Subcutaneous abdominal adipose tissue (tissue), 5 donors: Measurements from ENCODE around the gene AFDN.
A peak's percentile ranks its signal among the peaks of the same experiment; 100 is the strongest.

Experiments used
- H3K27ac ChIP-seq: one replicate; pipeline ENCODE4 v1.7.0; 2013; ENCODE audit warnings: low read depth, mild to moderate bottlenecking, inconsistent platforms, low read length, moderate library complexity
- H3K27me3 ChIP-seq, 5 donors: one replicate each; pipeline ENCODE4 v1.7.0; 2013; ENCODE audit warnings: low read length in 5 of 5, inconsistent platforms in 1 of 5; ENCODE audit not compliant: control insufficient read depth in 5 of 5, insufficient read depth in 4 of 5
- H3K36me3 ChIP-seq, 5 donors: one replicate each; pipeline ENCODE4 v1.7.0; 2013; ENCODE audit warnings: low read length in 5 of 5; ENCODE audit not compliant: control insufficient read depth in 5 of 5, insufficient read depth in 5 of 5
- H3K4me1 ChIP-seq, 5 donors: one replicate each; pipeline ENCODE4 v1.7.0; 2013; ENCODE audit warnings: low read length in 5 of 5, mild to moderate bottlenecking in 3 of 5, moderate library complexity in 1 of 5; ENCODE audit not compliant: control insufficient read depth in 5 of 5, insufficient read depth in 5 of 5
- H3K4me3 ChIP-seq, 5 donors: one replicate each; pipeline ENCODE4 v1.7.0; 2013; ENCODE audit warnings: low read length in 5 of 5, low read depth in 1 of 5
- H3K9ac ChIP-seq, 5 donors: one replicate each; pipeline ENCODE4 v1.7.0; 2013; ENCODE audit warnings: low read length in 5 of 5, mild to moderate bottlenecking in 4 of 5, moderate library complexity in 3 of 5
- H3K9me3 ChIP-seq, 5 donors: one replicate each; pipeline ENCODE4 v1.7.0; 2013; ENCODE audit warnings: low read length in 5 of 5; ENCODE audit not compliant: control insufficient read depth in 5 of 5
- donor health status: healthy.
- donor health status: healthy.
- donor health status: healthy.
- donor health status: healthy.
- donor health status: healthy.

The AFDN gene

DNA sequence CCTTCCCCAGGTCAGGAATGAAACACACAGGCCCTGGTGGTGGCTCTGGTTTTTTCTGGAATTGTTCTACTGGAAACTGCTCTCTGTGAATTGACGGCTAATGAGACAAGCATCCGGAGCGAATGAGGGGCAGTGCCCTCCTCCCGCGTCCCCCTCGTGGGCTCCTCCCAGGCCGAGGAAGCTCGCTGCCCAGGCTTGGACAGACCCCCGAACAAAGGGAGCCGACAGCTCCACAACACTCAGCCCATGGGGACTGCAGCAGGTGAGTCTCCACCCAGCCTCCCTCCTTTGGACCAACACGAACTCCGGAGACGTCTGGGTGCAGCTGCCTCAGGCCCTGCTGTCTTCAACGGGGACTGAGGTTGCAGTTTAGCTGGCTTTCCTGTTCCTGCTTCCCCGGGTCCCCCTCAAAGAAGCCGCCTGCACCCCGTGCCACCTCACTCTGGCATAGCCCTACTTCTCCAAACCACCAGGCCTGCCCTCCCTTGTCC lies 31.3 kb upstream of the AFDN start:
- peaks cover 6 to 28% (median 18%) of the 10 kb centered on the region in 5 donors for H3K27me3 ChIP-seq
- peak overlapping the region in 2 of 5 donors; percentile 61 to 64 for H3K4me3 ChIP-seq
- peaks cover 0 to 31% (median 16%) of the 10 kb centered on the region in 5 donors for H3K4me1 ChIP-seq
- H3K9ac ChIP-seq = peak overlapping the region in 1 of 5 donors; percentile 38
- no peaks in the 10 kb centered on the region for H3K36me3 ChIP-seq
- no peak overlapping the region for H3K27ac ChIP-seq
- H3K9me3 ChIP-seq = no peaks in the 10 kb centered on the region

- Histone ChIP-seq H3K4me1 (peaks cover 0 to 31% (median 16%) of the 10 kb centered on the region in 5 donors), H3K9me3 (no peaks in the 10 kb centered on the region), H3K9ac (no peak overlapping the region), H3K36me3 (no peaks in the 10 kb centered on the region), H3K4me3 (peak overlapping the region in 3 of 5 donors; percentile 61 to 66 (median 64)), H3K27ac (no peak overlapping the region), H3K27me3 (peaks cover 6 to 28% (median 18%) of the 10 kb centered on the region in 5 donors)
These were observed 30.9 kb upstream of the AFDN start for GRCh38 chr6:167795874-167796191.

GRCh38 chr6:167796192-167796981 lies 30.3 kb upstream of the AFDN start:
- Histone ChIP-seq H3K27me3 (peaks cover 6 to 28% (median 18%) of the 10 kb centered on the region in 5 donors), H3K36me3 (no peaks in the 10 kb centered on the region), H3K27ac (no peak overlapping the region), H3K9ac (peak overlapping the region in 2 of 5 donors; percentile 2 to 53), H3K4me3 (peak overlapping the region; percentile 44 to 66 (median 61)), H3K9me3 (no peaks in the 10 kb centered on the region), H3K4me1 (peaks cover 0 to 31% (median 16%) of the 10 kb centered on the region in 5 donors)

- no peak overlapping the region for H3K27ac ChIP-seq
- peaks cover 0 to 31% (median 16%) of the 10 kb centered on the region in 5 donors for H3K4me1 ChIP-seq
- no peaks in the 10 kb centered on the region for H3K36me3 ChIP-seq
- peaks cover 6 to 28% (median 18%) of the 10 kb centered on the region in 5 donors for H3K27me3 ChIP-seq
- H3K4me3 ChIP-seq = peak overlapping the region in 4 of 5 donors; percentile 44 to 66 (median 62)
- peak overlapping the region in 1 of 5 donors; percentile 35 for H3K9ac ChIP-seq
- no peaks in the 10 kb centered on the region for H3K9me3 ChIP-seq
These were observed 29.7 kb upstream of the AFDN start for GRCh38 chr6:167797011-167797471.

DNA sequence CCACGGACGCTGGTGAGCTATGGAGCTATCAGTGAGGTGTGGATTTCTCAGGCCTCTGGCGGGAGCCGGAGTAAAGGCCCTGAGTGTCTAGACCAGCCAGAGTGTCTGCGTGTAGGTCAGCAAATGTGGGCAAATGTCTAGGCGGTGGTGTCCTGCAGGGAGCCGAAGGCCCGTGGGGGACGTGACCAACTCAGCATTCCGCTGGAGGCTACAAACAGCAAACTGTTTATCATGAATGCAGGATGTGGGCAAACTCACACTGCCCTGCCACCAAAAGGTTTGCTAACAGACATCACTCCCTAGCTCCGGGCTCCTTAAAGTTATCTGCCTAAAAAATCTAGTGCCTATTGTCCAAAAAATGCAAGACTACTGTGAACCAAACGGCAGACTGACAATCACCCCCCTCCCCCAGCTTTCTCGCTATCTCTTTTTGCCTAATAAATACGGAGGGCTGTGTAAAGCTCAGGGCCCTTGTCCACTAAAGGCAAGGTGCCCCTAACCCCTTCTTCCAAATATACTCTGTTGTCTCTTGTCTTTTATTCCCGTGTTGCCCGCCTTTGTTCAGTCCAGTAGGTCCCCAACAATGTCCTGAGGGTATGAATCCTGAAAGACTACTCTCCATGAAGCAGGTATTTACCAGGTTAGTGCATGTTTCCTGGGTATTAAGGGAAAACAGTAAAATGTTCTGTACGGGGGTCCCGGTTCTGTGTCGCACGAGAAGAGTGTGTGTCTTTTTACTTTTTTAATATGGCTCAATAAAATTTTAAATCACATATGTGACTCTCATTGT lies 29.0 kb upstream of the AFDN start:
- peaks cover 0 to 31% (median 16%) of the 10 kb centered on the region in 5 donors for H3K4me1 ChIP-seq
- peaks cover 6 to 28% (median 18%) of the 10 kb centered on the region in 5 donors for H3K27me3 ChIP-seq
- no peaks in the 10 kb centered on the region for H3K9me3 ChIP-seq
- H3K9ac ChIP-seq = no peak overlapping the region
- no peak overlapping the region for H3K4me3 ChIP-seq
- H3K36me3 ChIP-seq = no peaks in the 10 kb centered on the region
- H3K27ac ChIP-seq = no peak overlapping the region

GRCh38 chr6:167798453-167798852 lies 28.3 kb upstream of the AFDN start:
- no peak overlapping the region for H3K27ac ChIP-seq
- H3K9ac ChIP-seq = no peak overlapping the region
- peaks cover 0 to 25% (median 16%) of the 10 kb centered on the region in 5 donors for H3K4me1 ChIP-seq
- no peaks in the 10 kb centered on the region for H3K9me3 ChIP-seq
- no peaks in the 10 kb centered on the region for H3K36me3 ChIP-seq
- H3K4me3 ChIP-seq = no peak overlapping the region
- peaks cover 6 to 28% (median 18%) of the 10 kb centered on the region in 5 donors for H3K27me3 ChIP-seq

- H3K4me1 ChIP-seq = peaks cover 0 to 25% (median 16%) of the 10 kb centered on the region in 5 donors
- H3K9me3 ChIP-seq = no peaks in the 10 kb centered on the region
- no peak overlapping the region for H3K9ac ChIP-seq
- H3K27me3 ChIP-seq = peaks cover 6 to 30% (median 17%) of the 10 kb centered on the region in 5 donors
- H3K36me3 ChIP-seq = no peaks in the 10 kb centered on the region
- no peak overlapping the region for H3K4me3 ChIP-seq
- H3K27ac ChIP-seq = no peak overlapping the region
These were observed 27.5 kb upstream of the AFDN start for GRCh38 chr6:167799033-167799821.

DNA sequence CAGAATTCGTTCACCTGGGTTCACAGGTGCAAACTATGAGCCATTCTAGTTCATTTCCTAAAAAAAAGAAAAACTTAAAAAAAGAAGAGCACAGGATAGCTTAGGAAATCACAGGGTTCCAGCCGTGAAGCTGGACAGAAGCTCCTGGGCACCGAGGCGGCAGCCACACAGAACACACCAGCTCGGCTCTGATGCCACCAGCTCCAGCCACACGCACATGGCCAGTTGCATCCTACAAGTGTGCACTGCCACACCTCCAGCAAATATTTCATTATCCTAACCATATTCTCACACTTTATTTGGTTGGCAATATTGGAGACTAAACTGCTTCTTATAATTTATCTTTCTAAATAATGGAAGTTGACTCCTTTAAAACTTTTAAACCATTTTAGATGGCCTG lies 26.2 kb upstream of the AFDN start:
- Histone ChIP-seq H3K9ac (no peak overlapping the region), H3K36me3 (no peaks in the 10 kb centered on the region), H3K27ac (no peak overlapping the region), H3K4me1 (peaks cover 0 to 18% (median 16%) of the 10 kb centered on the region in 5 donors), H3K4me3 (no peak overlapping the region), H3K9me3 (no peaks in the 10 kb centered on the region), H3K27me3 (peaks cover 6 to 23% (median 15%) of the 10 kb centered on the region in 5 donors)

- Histone ChIP-seq H3K27me3 (peaks cover 6 to 16% (median 9%) of the 10 kb centered on the region in 5 donors), H3K4me3 (no peak overlapping the region), H3K27ac (no peak overlapping the region), H3K4me1 (peaks cover 0 to 14% (median 12%) of the 10 kb centered on the region in 5 donors), H3K9ac (no peak overlapping the region), H3K9me3 (no peaks in the 10 kb centered on the region), H3K36me3 (no peaks in the 10 kb centered on the region)
These were observed 25.4 kb upstream of the AFDN start for GRCh38 chr6:167801263-167801662.
